SK-N-MC (cell line): Measurements from ENCODE around the gene IQCF5.

ENCODE experiments used
- EZH2 ChIP-seq: fragments of 200-600 bp; sonication (generic); IDR thresholded peaks from one replicate; pipeline ENCODE4 v1.6.1; 2017; ENCODE audit warnings: antibody characterized with exemption
- POLR2AphosphoS5 ChIP-seq: IDR thresholded peaks from 2 replicates; pipeline ENCODE4 v1.6.1; 2012; ENCODE audit warnings: mild to moderate bottlenecking, low read depth, low read length, borderline replicate concordance

DNA sequence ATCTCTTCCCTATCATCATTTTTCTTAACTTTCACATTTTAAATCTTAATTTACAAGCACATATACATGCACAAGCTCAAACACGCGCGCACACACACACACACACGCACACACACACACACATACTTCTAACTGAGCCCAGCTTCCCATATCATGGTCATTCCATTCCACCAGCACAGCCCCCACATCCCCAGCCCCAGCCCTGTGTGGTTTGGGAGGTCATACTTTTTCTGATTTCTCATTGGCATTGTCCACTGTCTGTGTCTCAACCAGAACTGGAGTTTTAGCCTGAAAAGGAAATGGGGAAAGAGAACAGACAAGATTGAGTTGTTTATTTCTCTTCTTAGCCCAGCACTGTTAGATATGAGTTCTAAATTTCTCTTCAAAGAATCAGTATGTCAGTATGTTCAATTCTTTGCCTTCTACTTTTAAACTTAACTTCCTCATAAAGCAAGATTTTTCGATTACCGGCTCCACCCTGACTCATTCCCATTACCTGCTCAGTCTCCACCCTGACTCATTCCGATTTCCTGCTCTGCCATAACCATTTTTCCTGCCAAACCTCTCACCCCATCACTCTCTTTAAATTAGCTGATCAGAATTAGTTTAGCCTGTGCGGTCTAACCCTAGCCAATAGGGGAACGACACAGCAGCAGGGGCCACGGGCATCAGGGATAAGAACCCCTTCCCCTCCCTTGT is 21.4 kb upstream of the IQCF5 start:
- no peak for TF ChIP-seq POLR2AphosphoS5
- TF ChIP-seq EZH2, result no peak
